ENCODE data around the gene RRP8. TPM values are rescaled to one million over a fixed set of nuclear protein-coding genes. Genes with fewer than 3 reads are reported as not detected.

Gene RRP8
- total and polyA plus RNA-seq, 9 of the 15 experiments (the other 6 are each of a cell fraction or from before 2014, with no cell fraction given) = 5.7 to 47.3 (median 32.6) TPM

DNA sequence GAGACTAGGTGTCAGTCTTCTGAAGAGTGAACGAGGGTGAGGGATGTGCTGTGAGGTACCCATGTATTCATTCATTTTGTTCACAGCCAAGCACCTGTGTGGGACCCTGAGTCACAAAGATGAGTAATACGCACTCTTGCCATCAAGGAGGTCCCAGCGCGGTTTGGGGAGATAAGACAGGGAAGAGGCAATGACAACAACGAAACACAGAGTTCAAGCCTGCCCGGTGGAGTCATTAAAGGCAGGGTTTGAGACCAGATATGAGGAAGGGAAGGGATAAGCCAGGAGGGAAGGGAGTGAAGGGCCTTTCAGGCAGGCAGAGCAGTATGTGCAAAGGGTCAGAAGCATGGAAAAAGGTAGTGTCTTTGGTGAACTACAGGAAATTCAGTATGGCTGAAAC is 47.6 kb upstream of the RRP8 start (continued):
- TF ChIP-seq ZNF589 (CRISPR knock-in tag; IDR thresholded peaks at IDR 0.05; ENCODE audit: low read depth) (no peak), LCOR (CRISPR knock-in tag; IDR thresholded peaks at IDR 0.05) (peak; percentile 89), ZNF282 (CRISPR knock-in tag; IDR thresholded peaks at IDR 0.05) (no peak), TOE1 (IDR thresholded peaks at IDR 0.05; ENCODE audit: borderline replicate concordance) (no peak), TOE1 (CRISPR knock-in tag; IDR thresholded peaks at IDR 0.05; ENCODE audit: borderline replicate concordance, low read depth) (no peak), MYC (IDR thresholded peaks at IDR 0.05; ENCODE audit: low read depth, low read length) (no peak), MYC (CRISPR knock-in tag; IDR thresholded peaks at IDR 0.05; ENCODE audit: borderline replicate concordance, low read depth) (no peak), JUN (IDR thresholded peaks at IDR 0.05; ENCODE audit: borderline replicate concordance, low read depth, low read length) (peak; percentile 88; the same call in 1 of the 2 replicates), JUN (CRISPR knock-in tag; IDR thresholded peaks at IDR 0.05; ENCODE audit: borderline replicate concordance) (no peak), TCF3 (CRISPR knock-in tag; IDR thresholded peaks at IDR 0.05) (peak; percentile 79), LEF1 (IDR thresholded peaks at IDR 0.05) (peak; percentile 48; the same call in 1 of the 2 replicates), SMARCE1 (IDR thresholded peaks at IDR 0.05) (peak; percentile 96)
- TF ChIP-seq, protein P1, sequence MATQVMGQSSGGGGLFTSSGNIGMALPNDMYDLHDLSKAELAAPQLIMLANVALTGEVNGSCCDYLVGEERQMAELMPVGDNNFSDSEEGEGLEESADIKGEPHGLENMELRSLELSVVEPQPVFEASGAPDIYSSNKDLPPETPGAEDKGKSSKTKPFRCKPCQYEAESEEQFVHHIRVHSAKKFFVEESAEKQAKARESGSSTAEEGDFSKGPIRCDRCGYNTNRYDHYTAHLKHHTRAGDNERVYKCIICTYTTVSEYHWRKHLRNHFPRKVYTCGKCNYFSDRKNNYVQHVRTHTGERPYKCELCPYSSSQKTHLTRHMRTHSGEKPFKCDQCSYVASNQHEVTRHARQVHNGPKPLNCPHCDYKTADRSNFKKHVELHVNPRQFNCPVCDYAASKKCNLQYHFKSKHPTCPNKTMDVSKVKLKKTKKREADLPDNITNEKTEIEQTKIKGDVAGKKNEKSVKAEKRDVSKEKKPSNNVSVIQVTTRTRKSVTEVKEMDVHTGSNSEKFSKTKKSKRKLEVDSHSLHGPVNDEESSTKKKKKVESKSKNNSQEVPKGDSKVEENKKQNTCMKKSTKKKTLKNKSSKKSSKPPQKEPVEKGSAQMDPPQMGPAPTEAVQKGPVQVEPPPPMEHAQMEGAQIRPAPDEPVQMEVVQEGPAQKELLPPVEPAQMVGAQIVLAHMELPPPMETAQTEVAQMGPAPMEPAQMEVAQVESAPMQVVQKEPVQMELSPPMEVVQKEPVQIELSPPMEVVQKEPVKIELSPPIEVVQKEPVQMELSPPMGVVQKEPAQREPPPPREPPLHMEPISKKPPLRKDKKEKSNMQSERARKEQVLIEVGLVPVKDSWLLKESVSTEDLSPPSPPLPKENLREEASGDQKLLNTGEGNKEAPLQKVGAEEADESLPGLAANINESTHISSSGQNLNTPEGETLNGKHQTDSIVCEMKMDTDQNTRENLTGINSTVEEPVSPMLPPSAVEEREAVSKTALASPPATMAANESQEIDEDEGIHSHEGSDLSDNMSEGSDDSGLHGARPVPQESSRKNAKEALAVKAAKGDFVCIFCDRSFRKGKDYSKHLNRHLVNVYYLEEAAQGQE (IDR thresholded peaks at IDR 0.05; ENCODE audit: borderline replicate concordance) = 0 out of 2 replicates have a peak, but pooled peaks have one; percentile 10
- TF ChIP-seq, protein P1 (CRISPR knock-in tag; IDR thresholded peaks at IDR 0.05; ENCODE audit: low read depth) = no peak

Data from K562 (cell line).